ENCODE measurements around the gene PSME1.

The PSME1 gene

GRCh38 chr14:24114532-24115421 lies 21.2 kb upstream of the PSME1 start, which contains the start of the genes DCAF11 and NRL:
Gene DCAF11, plus strand, starts transcription at chr14:24114777. Its CDS starts 818 bp downstream, at chr14:24115595.
Gene NRL, minus strand, starts transcription at chr14:24114949. Its CDS starts 32,101 bp downstream, at chr14:24082848.
- peak within 1 kb of the TSS; percentile 81 for H3K9ac ChIP-seq (ENCODE audit: low read depth, low read length)
- peaks cover 14% of the 10 kb centered on the region for H3K36me3 ChIP-seq (ENCODE audit: insufficient read depth, low read length)
- no peaks in the 10 kb centered on the region for H3K4me1 ChIP-seq (ENCODE audit: insufficient read depth, low read length)
- H3K9me3 ChIP-seq (ENCODE audit: control insufficient read depth, insufficient read depth, low read length), result no peaks in the 10 kb centered on the region

- Histone ChIP-seq H3K4me1 (ENCODE audit: insufficient read depth, low read length) (no peaks in the 10 kb centered on the region), H3K9me3 (ENCODE audit: control insufficient read depth, insufficient read depth, low read length) (no peaks in the 10 kb centered on the region), H3K9ac (ENCODE audit: low read depth, low read length) (peak overlapping the region; percentile 81), H3K36me3 (ENCODE audit: insufficient read depth, low read length) (peaks cover 14% of the 10 kb centered on the region)
These were observed 20.4 kb upstream of the PSME1 start for GRCh38 chr14:24115422-24116127.

GRCh38 chr14:24116128-24116814 lies 19.7 kb upstream of the PSME1 start:
- H3K9me3 ChIP-seq (ENCODE audit: control insufficient read depth, insufficient read depth, low read length), result no peaks in the 10 kb centered on the region
- no peaks in the 10 kb centered on the region for H3K4me1 ChIP-seq (ENCODE audit: insufficient read depth, low read length)
- peaks cover 14% of the 10 kb centered on the region for H3K36me3 ChIP-seq (ENCODE audit: insufficient read depth, low read length)
- H3K9ac ChIP-seq (ENCODE audit: low read depth, low read length), result peak overlapping the region; percentile 81; the same call in 1 of the 2 replicates

GRCh38 chr14:24117179-24117578 lies 18.8 kb upstream of the PSME1 start:
- Histone ChIP-seq H3K9me3 (ENCODE audit: control insufficient read depth, insufficient read depth, low read length) (no peaks in the 10 kb centered on the region), H3K36me3 (ENCODE audit: insufficient read depth, low read length) (peaks cover 14% of the 10 kb centered on the region), H3K9ac (ENCODE audit: low read depth, low read length) (no peak overlapping the region), H3K4me1 (ENCODE audit: insufficient read depth, low read length) (no peaks in the 10 kb centered on the region)

- H3K9me3 ChIP-seq (ENCODE audit: control insufficient read depth, insufficient read depth, low read length), result no peaks in the 10 kb centered on the region
- peaks cover 14% of the 10 kb centered on the region for H3K36me3 ChIP-seq (ENCODE audit: insufficient read depth, low read length)
- H3K9ac ChIP-seq (ENCODE audit: low read depth, low read length), result no peak overlapping the region
- no peaks in the 10 kb centered on the region for H3K4me1 ChIP-seq (ENCODE audit: insufficient read depth, low read length)
These were observed 16.3 kb upstream of the PSME1 start for GRCh38 chr14:24119691-24120090.

GRCh38 chr14:24121210-24121609 lies 14.8 kb upstream of the PSME1 start:
- H3K9me3 ChIP-seq (ENCODE audit: control insufficient read depth, insufficient read depth, low read length), result no peaks in the 10 kb centered on the region
- H3K4me1 ChIP-seq (ENCODE audit: insufficient read depth, low read length), result no peaks in the 10 kb centered on the region
- H3K9ac ChIP-seq (ENCODE audit: low read depth, low read length), result no peak overlapping the region
- H3K36me3 ChIP-seq (ENCODE audit: insufficient read depth, low read length), result peaks cover 14% of the 10 kb centered on the region

GRCh38 chr14:24122416-24122815 lies 13.6 kb upstream of the PSME1 start:
- Histone ChIP-seq H3K9me3 (ENCODE audit: control insufficient read depth, insufficient read depth, low read length) (no peaks in the 10 kb centered on the region), H3K4me1 (ENCODE audit: insufficient read depth, low read length) (no peaks in the 10 kb centered on the region), H3K9ac (ENCODE audit: low read depth, low read length) (no peak overlapping the region), H3K36me3 (ENCODE audit: insufficient read depth, low read length) (peaks cover 14% of the 10 kb centered on the region)

- Histone ChIP-seq H3K4me1 (ENCODE audit: insufficient read depth, low read length) (no peaks in the 10 kb centered on the region), H3K9ac (ENCODE audit: low read depth, low read length) (no peak overlapping the region), H3K9me3 (ENCODE audit: control insufficient read depth, insufficient read depth, low read length) (no peaks in the 10 kb centered on the region), H3K36me3 (ENCODE audit: insufficient read depth, low read length) (peaks cover 14% of the 10 kb centered on the region)
These were observed 13.1 kb upstream of the PSME1 start for GRCh38 chr14:24122898-24123297.

- H3K9ac ChIP-seq (ENCODE audit: low read depth, low read length), result no peak overlapping the region
- no peaks in the 10 kb centered on the region for H3K4me1 ChIP-seq (ENCODE audit: insufficient read depth, low read length)
- peaks cover 7% of the 10 kb centered on the region for H3K36me3 ChIP-seq (ENCODE audit: insufficient read depth, low read length)
- H3K9me3 ChIP-seq (ENCODE audit: control insufficient read depth, insufficient read depth, low read length), result no peaks in the 10 kb centered on the region
These were observed 12.3 kb upstream of the PSME1 start for GRCh38 chr14:24123424-24124417.

GRCh38 chr14:24126939-24127338 lies 9.1 kb upstream of the PSME1 start:
- Histone ChIP-seq H3K9me3 (ENCODE audit: control insufficient read depth, insufficient read depth, low read length) (no peaks in the 10 kb centered on the region), H3K36me3 (ENCODE audit: insufficient read depth, low read length) (no peaks in the 10 kb centered on the region), H3K9ac (ENCODE audit: low read depth, low read length) (no peak overlapping the region), H3K4me1 (ENCODE audit: insufficient read depth, low read length) (no peaks in the 10 kb centered on the region)

GRCh38 chr14:24127673-24128072 lies 8.3 kb upstream of the PSME1 start:
- no peaks in the 10 kb centered on the region for H3K36me3 ChIP-seq (ENCODE audit: insufficient read depth, low read length)

GRCh38 chr14:24129410-24129998 lies 6.5 kb upstream of the PSME1 start:
- no peak overlapping the region for H3K9ac ChIP-seq (ENCODE audit: low read depth, low read length)
- H3K36me3 ChIP-seq (ENCODE audit: insufficient read depth, low read length), result no peaks in the 10 kb centered on the region
- H3K9me3 ChIP-seq (ENCODE audit: control insufficient read depth, insufficient read depth, low read length), result no peaks in the 10 kb centered on the region
- no peaks in the 10 kb centered on the region for H3K4me1 ChIP-seq (ENCODE audit: insufficient read depth, low read length)

More at GRCh38 chr14:24127673-24128072, 8.3 kb upstream of the PSME1 start:
- H3K9ac ChIP-seq (ENCODE audit: low read depth, low read length), result no peak overlapping the region
- no peaks in the 10 kb centered on the region for H3K9me3 ChIP-seq (ENCODE audit: control insufficient read depth, insufficient read depth, low read length)
- no peaks in the 10 kb centered on the region for H3K4me1 ChIP-seq (ENCODE audit: insufficient read depth, low read length)

- no peak within 1 kb of the TSS for H3K9ac ChIP-seq (ENCODE audit: low read depth, low read length)
These were observed 5.6 kb upstream of the PSME1 start, which contains the start of gene FITM1 for GRCh38 chr14:24130380-24130716. Gene FITM1, plus strand, starts transcription at chr14:24130659. Its CDS starts 905 bp downstream, at chr14:24131564.

More at GRCh38 chr14:24130380-24130716, 5.6 kb upstream of the PSME1 start, which contains the start of gene FITM1:
- H3K36me3 ChIP-seq (ENCODE audit: insufficient read depth, low read length), result no peaks in the 10 kb centered on the region
- H3K9me3 ChIP-seq (ENCODE audit: control insufficient read depth, insufficient read depth, low read length), result no peaks in the 10 kb centered on the region
- no peaks in the 10 kb centered on the region for H3K4me1 ChIP-seq (ENCODE audit: insufficient read depth, low read length)

All from ES-I3 (cell line).